WTC11 (cell line): Measurements from ENCODE around the gene GAP43. TPM values are rescaled to one million over a fixed set of nuclear protein-coding genes. Genes with fewer than 3 reads are reported as not detected.

Experiments used
- ATAC-seq: fragments of 200-7000 bp; cut with Tn5 transposase; 2 replicates; pipeline ENCODE4 v1.10.0; 2021; ENCODE audit warnings: mild to moderate bottlenecking, moderate library complexity
- CTCF ChIA-PET: fragments of 300-600 bp; sonication (Branson Sonifier 250); formaldehyde crosslinking; loops from one replicate; lab custom pipeline; 2021; ENCODE audit warnings: antibody characterized with exemption; lab: Charles Lee
- POLR2A ChIA-PET: fragments of 350-600 bp; sonication (Branson Sonifier 250); formaldehyde crosslinking; loops from one replicate; lab custom pipeline; 2021; ENCODE audit warnings: antibody characterized with exemption; lab: Charles Lee
- DNase-seq: peaks from one replicate; pipeline ENCODE4 v3.0.0; 2021; ENCODE audit warnings: low spot score
- H3K27ac Mint-ChIP-seq: 2 replicates; pipeline ENCODE4 v1.8.0; 2021; ENCODE audit warnings: mixed read lengths
- H3K27me3 Mint-ChIP-seq: 2 replicates; pipeline ENCODE4 v1.8.0; 2021; ENCODE audit warnings: low read depth, mild to moderate bottlenecking, moderate library complexity, mixed read lengths
- H3K36me3 Mint-ChIP-seq: 2 replicates; pipeline ENCODE4 v1.8.0; 2021; ENCODE audit warnings: mixed read lengths
- H3K4me1 Mint-ChIP-seq: 2 replicates; pipeline ENCODE4 v1.8.0; 2022; ENCODE audit warnings: mixed read lengths
- H3K4me3 Mint-ChIP-seq: 2 replicates; pipeline ENCODE4 v1.8.0; 2021; ENCODE audit warnings: mild to moderate bottlenecking, moderate library complexity, mixed read lengths
- H3K9me3 Mint-ChIP-seq: 2 replicates; pipeline ENCODE4 v1.8.0; 2021; ENCODE audit warnings: mixed read lengths
- AFF4 ChIP-seq: sonication (generic); formaldehyde crosslinking; IDR thresholded peaks from 2 replicates; pipeline ENCODE4 v1.8.1; 2023; ENCODE audit warnings: mild to moderate bottlenecking, missing genetic modification reagents, borderline replicate concordance
- ATF1 ChIP-seq: sonication (generic); formaldehyde crosslinking; IDR thresholded peaks from 2 replicates; pipeline ENCODE4 v1.8.1; 2023; ENCODE audit warnings: mild to moderate bottlenecking, moderate library complexity, missing genetic modification reagents
- CREB1 ChIP-seq: sonication (generic); formaldehyde crosslinking; IDR thresholded peaks from 2 replicates; pipeline ENCODE4 v1.8.0; 2023; ENCODE audit warnings: mild to moderate bottlenecking, missing genetic modification reagents
- E2F4 ChIP-seq: sonication (generic); formaldehyde crosslinking; IDR thresholded peaks from 2 replicates; pipeline ENCODE4 v1.8.1; 2022; ENCODE audit warnings: low read depth, mild to moderate bottlenecking, moderate library complexity, missing genetic modification reagents, borderline replicate concordance
- FOXK1 ChIP-seq: sonication (generic); formaldehyde crosslinking; IDR thresholded peaks from 2 replicates; pipeline ENCODE4 v1.8.0; 2022; ENCODE audit warnings: mild to moderate bottlenecking, moderate library complexity, missing genetic modification reagents
- HMGXB4 ChIP-seq: sonication (generic); formaldehyde crosslinking; IDR thresholded peaks from 2 replicates; pipeline ENCODE4 v1.8.1; 2023; ENCODE audit warnings: mild to moderate bottlenecking, moderate library complexity, missing genetic modification reagents
- NR2C2 ChIP-seq: sonication (generic); formaldehyde crosslinking; IDR thresholded peaks from 2 replicates; pipeline ENCODE4 v1.8.0; 2022; ENCODE audit warnings: mild to moderate bottlenecking, missing genetic modification reagents
- OVOL2 ChIP-seq: fragments of 250-450 bp; sonication (Bioruptor Pico); IDR thresholded peaks from 2 replicates; pipeline ENCODE4 v1.9.0; 2021; ENCODE audit warnings: mild to moderate bottlenecking, borderline replicate concordance
- PRRX2 ChIP-seq: fragments of 250-450 bp; sonication (Bioruptor Pico); IDR thresholded peaks from 2 replicates; pipeline ENCODE4 v1.8.0; 2021; ENCODE audit warnings: mild to moderate bottlenecking
- SMAD3 ChIP-seq: sonication (generic); formaldehyde crosslinking; IDR thresholded peaks from 2 replicates; pipeline ENCODE4 v1.8.0; 2022; ENCODE audit warnings: missing genetic modification reagents, mild to moderate bottlenecking, borderline replicate concordance
- SMAD4 ChIP-seq: sonication (generic); formaldehyde crosslinking; IDR thresholded peaks from 2 replicates; pipeline ENCODE4 v1.8.0; 2022; ENCODE audit warnings: mild to moderate bottlenecking, missing genetic modification reagents
- SOX15 ChIP-seq: fragments of 250-450 bp; sonication (Bioruptor Pico); IDR thresholded peaks from 2 replicates; pipeline ENCODE4 v1.9.0; 2021; ENCODE audit warnings: mild to moderate bottlenecking
- USF2 ChIP-seq: sonication (generic); formaldehyde crosslinking; IDR thresholded peaks from 2 replicates; pipeline ENCODE4 v1.8.1; 2023; ENCODE audit warnings: mild to moderate bottlenecking, missing genetic modification reagents, moderate library complexity
- ZBTB43 ChIP-seq: sonication (generic); formaldehyde crosslinking; IDR thresholded peaks from 2 replicates; pipeline ENCODE4 v1.8.1; 2023; ENCODE audit warnings: mild to moderate bottlenecking, missing genetic modification reagents
- ZNF121 ChIP-seq: sonication (generic); formaldehyde crosslinking; IDR thresholded peaks from 2 replicates; pipeline ENCODE4 v1.8.0; 2023; ENCODE audit warnings: missing genetic modification reagents
- ZNF281 ChIP-seq: sonication (generic); formaldehyde crosslinking; IDR thresholded peaks from 2 replicates; pipeline ENCODE4 v1.8.0; 2023; ENCODE audit warnings: mild to moderate bottlenecking, missing genetic modification reagents
- ZNF532 ChIP-seq: fragments of 250-450 bp; sonication (Bioruptor Pico); IDR thresholded peaks from 2 replicates; pipeline ENCODE4 v1.9.0; 2021; ENCODE audit warnings: mild to moderate bottlenecking, borderline replicate concordance
- total RNA-seq: library from RNA; stranded (reverse); gene quantifications from 3 replicates; pipeline ENCODE4 v1.2.3, GENCODE V29; 2021

Gene GAP43
- total RNA-seq, 1 experiment from 2014 or later = 19.9 TPM

- no peak for TF ChIP-seq AFF4 (CRISPR knock-in tag)
- TF ChIP-seq SMAD4 (CRISPR knock-in tag) = no peak
- no peak for TF ChIP-seq SOX15 (CRISPR knock-in tag)
- TF ChIP-seq NR2C2 = no peak
- no peak for TF ChIP-seq OVOL2 (CRISPR knock-in tag)
- no peak for TF ChIP-seq CREB1 (CRISPR knock-in tag)
- no peak for TF ChIP-seq ZNF121
- TF ChIP-seq E2F4 (CRISPR knock-in tag) = no peak
- TF ChIP-seq FOXK1 (CRISPR knock-in tag) = no peak
- TF ChIP-seq USF2 (CRISPR knock-in tag) = no peak
Measured at GRCh38 chr3:115646027-115646690, 22.8 kb downstream of the GAP43 start (continued).

GRCh38 chr3:115648559-115648958, 25.2 kb downstream of the GAP43 start:
- H3K27me3 Mint-ChIP-seq = no peaks in the 10 kb centered on the region
- H3K9me3 Mint-ChIP-seq = no peaks in the 10 kb centered on the region
- no peaks in the 10 kb centered on the region for H3K36me3 Mint-ChIP-seq
- DNase-seq (no peak), ATAC-seq (no peak)
- peaks cover 3% of the 10 kb centered on the region; the same call in 1 of the 2 replicates for H3K4me1 Mint-ChIP-seq
- ChIA-PET CTCF (no interaction called here), POLR2A (no interaction called here)
- no peak overlapping the region for H3K4me3 Mint-ChIP-seq
- no peak overlapping the region for H3K27ac Mint-ChIP-seq
- no peak for TF ChIP-seq PRRX2 (CRISPR knock-in tag)
- no peak for TF ChIP-seq HMGXB4 (CRISPR knock-in tag)
- no peak for TF ChIP-seq SMAD3 (CRISPR knock-in tag)
- TF ChIP-seq ZNF281 (CRISPR knock-in tag) = no peak
- TF ChIP-seq ATF1 = no peak
- TF ChIP-seq ZBTB43 (CRISPR knock-in tag) = no peak
- TF ChIP-seq CREB1 (CRISPR knock-in tag) = no peak
- TF ChIP-seq ZNF532 (CRISPR knock-in tag) = no peak
